BLaER1 (cell line): ENCODE data around the gene KIRREL2.

ENCODE experiments used
- H3K27ac ChIP-seq: shearing (Covaris generic); formaldehyde crosslinking; 2 replicates; pipeline ENCODE4 v1.8.1; 2022
- H3K27me3 ChIP-seq: shearing (Covaris generic); formaldehyde crosslinking; 2 replicates; pipeline ENCODE4 v1.8.1; 2022
- H3K36me3 ChIP-seq: shearing (Covaris generic); formaldehyde crosslinking; 2 replicates; pipeline ENCODE4 v1.8.1; 2022
- H3K4me1 ChIP-seq: shearing (Covaris generic); formaldehyde crosslinking; 2 replicates; pipeline ENCODE4 v1.8.1; 2022
- H3K4me2 ChIP-seq: shearing (Covaris generic); formaldehyde crosslinking; 2 replicates; pipeline ENCODE4 v1.8.1; 2022
- H3K4me3 ChIP-seq: shearing (Covaris generic); formaldehyde crosslinking; 2 replicates; pipeline ENCODE4 v1.8.1; 2022
- H3K9ac ChIP-seq: shearing (Covaris generic); formaldehyde crosslinking; 2 replicates; pipeline ENCODE4 v1.8.1; 2022
- H3K9me3 ChIP-seq: shearing (Covaris generic); formaldehyde crosslinking; 2 replicates; pipeline ENCODE4 v1.8.1; 2022
- H4K20me1 ChIP-seq: shearing (Covaris generic); formaldehyde crosslinking; 2 replicates; pipeline ENCODE4 v1.8.1; 2022
- Cebpa-rat ChIP-seq: shearing (Covaris generic); IDR thresholded peaks from 2 replicates; pipeline ENCODE4 v1.8.1; 2022

KIRREL2 gene

DNA sequence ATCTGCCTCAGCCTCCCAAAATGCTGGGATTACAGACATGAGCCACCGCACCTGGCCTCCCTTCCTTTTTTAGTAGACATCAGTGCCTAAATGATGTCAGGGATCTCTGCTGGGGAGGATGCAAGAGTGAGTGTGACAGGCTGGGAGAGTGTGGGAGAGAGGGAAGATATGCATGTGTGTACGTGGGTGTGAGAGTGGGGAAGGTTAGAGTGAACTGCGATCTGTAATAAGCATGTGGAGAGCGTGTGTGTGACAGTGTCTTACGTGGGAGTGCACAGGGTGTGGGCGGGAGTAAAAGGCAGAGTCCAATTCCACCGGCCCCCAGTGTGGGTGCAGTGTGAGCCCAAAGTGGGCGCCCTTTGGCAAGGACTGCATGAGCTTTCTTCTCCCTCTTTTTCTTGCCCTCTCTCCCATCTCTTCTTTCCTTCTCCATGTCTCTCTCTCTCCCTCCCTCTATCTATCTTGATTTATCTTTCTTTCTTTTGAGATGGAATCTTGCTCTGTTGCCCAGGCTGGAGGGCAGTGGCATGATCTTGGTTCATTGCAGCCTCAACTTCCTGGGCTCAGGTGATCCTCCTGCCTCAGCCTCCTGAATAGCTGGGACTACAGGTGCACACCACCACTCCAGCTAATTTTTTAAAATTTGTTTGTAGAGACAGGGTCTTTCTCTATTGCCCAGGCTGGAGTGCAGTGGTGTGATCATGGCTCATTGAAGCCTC lies 3.5 kb upstream of the KIRREL2 start:
- Histone ChIP-seq H3K36me3 (no peaks in the 10 kb centered on the region), H3K4me1 (peaks cover 15% of the 10 kb centered on the region), H3K9me3 (no peaks in the 10 kb centered on the region), H3K4me2 (no peak overlapping the region), H4K20me1 (peaks cover 22% of the 10 kb centered on the region), H3K27me3 (peaks cover 82% of the 10 kb centered on the region), H3K9ac (no peak overlapping the region), H3K27ac (no peak overlapping the region), H3K4me3 (no peak overlapping the region)
- no peak for TF ChIP-seq Cebpa-rat

DNA sequence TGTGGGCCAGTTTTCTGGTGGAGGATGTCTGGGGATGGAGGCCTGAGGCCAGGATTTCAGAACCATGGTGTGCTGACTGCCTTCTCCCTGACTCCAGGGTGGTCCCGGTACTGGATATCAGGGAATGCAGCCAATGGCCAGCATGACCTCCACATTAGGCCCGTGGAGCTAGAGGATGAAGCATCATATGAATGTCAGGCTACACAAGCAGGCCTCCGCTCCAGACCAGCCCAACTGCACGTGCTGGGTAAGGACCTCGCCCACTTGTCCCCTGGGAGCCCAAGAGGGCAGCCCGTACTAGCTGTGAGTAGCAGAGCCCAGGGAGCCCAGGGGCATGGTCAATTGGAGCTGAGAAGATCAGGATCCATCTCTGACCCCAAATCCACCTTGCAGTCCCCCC lies 1.6 kb downstream of the KIRREL2 start:
- TF ChIP-seq Cebpa-rat, result no peak
- H3K9me3 ChIP-seq, result no peaks in the 10 kb centered on the region
- H3K27me3 ChIP-seq, result peaks cover 100% of the 10 kb centered on the region
- peaks cover 15% of the 10 kb centered on the region for H3K4me1 ChIP-seq
- no peaks in the 10 kb centered on the region for H3K36me3 ChIP-seq
- H3K27ac ChIP-seq, result no peak overlapping the region
- no peak overlapping the region for H3K9ac ChIP-seq
- H4K20me1 ChIP-seq, result peaks cover 34% of the 10 kb centered on the region
- H3K4me3 ChIP-seq, result no peak overlapping the region
- H3K4me2 ChIP-seq, result no peak overlapping the region

DNA sequence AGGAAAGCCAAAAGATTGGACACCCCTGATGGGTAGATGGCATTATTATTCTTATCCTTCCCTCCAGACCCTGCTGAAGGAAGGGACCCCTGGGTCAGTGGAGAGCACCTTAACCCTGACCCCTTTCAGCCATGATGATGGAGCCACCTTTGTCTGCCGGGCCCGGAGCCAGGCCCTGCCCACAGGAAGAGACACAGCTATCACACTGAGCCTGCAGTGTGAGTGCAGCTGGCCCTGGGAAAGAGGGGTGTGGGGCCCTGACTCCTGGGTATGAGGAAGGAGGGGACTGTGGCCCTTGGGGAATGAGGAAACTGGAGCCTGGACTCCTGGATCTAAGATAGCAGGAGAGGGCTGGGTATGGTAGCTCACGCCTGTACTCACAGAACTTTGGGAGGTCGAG lies 2.7 kb downstream of the KIRREL2 start:
- peaks cover 15% of the 10 kb centered on the region for H3K4me1 ChIP-seq
- no peak overlapping the region for H3K9ac ChIP-seq
- H3K9me3 ChIP-seq, result no peaks in the 10 kb centered on the region
- no peak overlapping the region for H3K4me3 ChIP-seq
- H3K4me2 ChIP-seq, result no peak overlapping the region
- H3K36me3 ChIP-seq, result no peaks in the 10 kb centered on the region
- H3K27ac ChIP-seq, result no peak overlapping the region
- peaks cover 34% of the 10 kb centered on the region for H4K20me1 ChIP-seq
- no peak for TF ChIP-seq Cebpa-rat
- H3K27me3 ChIP-seq, result peaks cover 95% of the 10 kb centered on the region

DNA sequence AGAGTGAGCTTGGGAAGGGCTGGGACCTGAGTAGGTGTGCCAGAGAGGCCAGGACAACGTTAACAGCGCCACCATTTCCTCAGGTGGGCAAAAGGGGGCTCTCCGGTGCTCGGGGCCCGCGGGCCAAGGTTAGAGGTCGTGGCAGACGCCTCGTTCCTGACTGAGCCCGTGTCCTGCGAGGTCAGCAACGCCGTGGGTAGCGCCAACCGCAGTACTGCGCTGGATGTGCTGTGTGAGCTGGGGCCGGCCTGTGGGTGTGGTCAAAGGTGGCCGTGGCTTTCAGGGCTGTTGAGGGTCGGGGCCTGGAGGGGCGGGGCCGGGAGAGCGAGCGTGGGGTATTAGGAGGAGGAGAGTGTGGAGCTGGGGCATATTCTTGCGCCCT lies 3.7 kb downstream of the KIRREL2 start:
- Histone ChIP-seq H3K9me3 (no peaks in the 10 kb centered on the region), H3K27ac (no peak overlapping the region), H4K20me1 (peaks cover 34% of the 10 kb centered on the region), H3K36me3 (no peaks in the 10 kb centered on the region), H3K4me2 (no peak overlapping the region), H3K4me3 (no peak overlapping the region), H3K27me3 (peaks cover 89% of the 10 kb centered on the region), H3K9ac (no peak overlapping the region), H3K4me1 (peaks cover 15% of the 10 kb centered on the region)
- no peak for TF ChIP-seq Cebpa-rat

DNA sequence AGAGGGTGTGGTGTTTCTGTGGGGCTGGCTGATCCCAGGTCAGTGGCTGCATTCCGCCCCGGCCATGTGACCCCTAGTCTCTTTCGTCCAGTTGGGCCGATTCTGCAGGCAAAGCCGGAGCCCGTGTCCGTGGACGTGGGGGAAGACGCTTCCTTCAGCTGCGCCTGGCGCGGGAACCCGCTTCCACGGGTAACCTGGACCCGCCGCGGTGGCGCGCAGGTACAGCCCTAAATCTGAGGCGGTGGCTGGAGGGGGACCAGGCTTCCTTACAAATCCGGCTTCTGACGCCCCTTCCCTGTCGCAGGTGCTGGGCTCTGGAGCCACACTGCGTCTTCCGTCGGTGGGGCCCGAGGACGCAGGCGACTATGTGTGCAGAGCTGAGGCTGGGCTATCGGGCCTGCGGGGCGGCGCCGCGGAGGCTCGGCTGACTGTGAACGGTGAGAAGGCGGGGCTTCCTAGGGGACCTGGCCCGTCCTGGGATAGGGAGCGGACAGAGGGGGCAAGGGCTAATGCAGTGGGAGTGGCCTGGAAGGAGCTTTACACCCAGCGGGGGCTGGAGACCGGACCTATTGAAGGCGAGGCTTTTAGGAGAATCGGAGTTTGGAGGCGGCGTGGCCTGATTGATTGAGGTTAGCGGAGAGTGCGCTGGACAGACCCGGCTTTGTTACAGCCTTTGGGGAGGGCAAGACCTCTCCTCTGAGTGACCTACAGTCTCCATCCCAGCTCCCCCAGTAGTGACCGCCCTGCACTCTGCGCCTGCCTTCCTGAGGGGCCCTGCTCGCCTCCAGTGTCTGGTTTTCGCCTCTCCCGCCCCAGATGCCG lies 4.3 kb downstream of the KIRREL2 start:
- Histone ChIP-seq H3K4me2 (no peak overlapping the region), H3K4me3 (no peak overlapping the region), H3K4me1 (peaks cover 12% of the 10 kb centered on the region), H4K20me1 (peaks cover 32% of the 10 kb centered on the region), H3K9me3 (no peaks in the 10 kb centered on the region), H3K27me3 (peaks cover 89% of the 10 kb centered on the region), H3K27ac (no peak overlapping the region), H3K9ac (no peak overlapping the region), H3K36me3 (no peaks in the 10 kb centered on the region)
- no peak for TF ChIP-seq Cebpa-rat

DNA sequence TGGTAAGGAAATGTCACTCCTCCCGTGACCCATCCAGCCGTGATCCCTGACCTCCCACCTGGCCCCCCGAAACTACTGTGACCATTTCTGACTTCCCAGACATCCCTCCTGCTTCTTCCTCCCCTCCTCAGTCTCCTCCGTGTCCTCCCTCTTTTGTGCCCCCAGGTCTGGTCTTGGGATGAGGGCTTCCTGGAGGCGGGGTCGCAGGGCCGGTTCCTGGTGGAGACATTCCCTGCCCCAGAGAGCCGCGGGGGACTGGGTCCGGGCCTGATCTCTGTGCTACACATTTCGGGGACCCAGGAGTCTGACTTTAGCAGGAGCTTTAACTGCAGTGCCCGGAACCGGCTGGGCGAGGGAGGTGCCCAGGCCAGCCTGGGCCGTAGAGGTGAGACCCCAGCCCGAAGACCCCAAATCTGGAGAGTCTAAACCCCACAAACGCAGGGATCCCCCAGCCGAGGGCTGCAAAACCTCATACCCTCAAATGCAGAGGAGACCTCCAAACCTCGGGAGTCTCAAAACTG lies 5.0 kb downstream of the KIRREL2 start:
- TF ChIP-seq Cebpa-rat, result no peak
- peaks cover 89% of the 10 kb centered on the region for H3K27me3 ChIP-seq
- H3K9me3 ChIP-seq, result no peaks in the 10 kb centered on the region
- H3K27ac ChIP-seq, result no peak overlapping the region
- H3K4me1 ChIP-seq, result peaks cover 7% of the 10 kb centered on the region; the same call in 1 of the 2 replicates
- peaks cover 29% of the 10 kb centered on the region for H4K20me1 ChIP-seq
- H3K36me3 ChIP-seq, result no peaks in the 10 kb centered on the region
- no peak overlapping the region for H3K4me3 ChIP-seq
- H3K4me2 ChIP-seq, result no peak overlapping the region
- no peak overlapping the region for H3K9ac ChIP-seq

DNA sequence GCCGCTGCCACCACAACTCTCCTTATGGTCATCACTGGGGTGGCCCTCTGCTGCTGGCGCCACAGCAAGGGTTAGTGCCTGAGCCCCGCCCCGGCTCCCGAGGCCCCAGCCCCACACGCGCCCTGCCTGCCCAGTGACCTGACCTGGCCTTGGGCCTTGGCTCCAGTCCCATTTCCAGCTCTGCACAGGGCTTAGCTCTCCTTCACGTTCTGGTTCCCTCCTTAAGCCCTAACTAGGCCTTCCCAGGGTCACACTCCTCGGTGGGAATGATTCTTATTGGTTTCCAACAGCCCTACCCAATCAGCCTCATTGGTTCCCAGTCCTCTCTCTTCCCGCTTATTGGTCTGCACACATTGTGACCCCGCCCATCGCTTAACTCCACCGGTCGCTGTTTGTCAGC lies 5.8 kb downstream of the KIRREL2 start:
- no peak overlapping the region for H3K9ac ChIP-seq
- peaks cover 1% of the 10 kb centered on the region; the same call in 1 of the 2 replicates for H3K4me1 ChIP-seq
- H4K20me1 ChIP-seq, result peaks cover 26% of the 10 kb centered on the region
- no peaks in the 10 kb centered on the region for H3K9me3 ChIP-seq
- no peaks in the 10 kb centered on the region for H3K36me3 ChIP-seq
- no peak overlapping the region for H3K4me3 ChIP-seq
- peaks cover 89% of the 10 kb centered on the region for H3K27me3 ChIP-seq
- H3K27ac ChIP-seq, result no peak overlapping the region
- no peak for TF ChIP-seq Cebpa-rat
- no peak overlapping the region for H3K4me2 ChIP-seq

DNA sequence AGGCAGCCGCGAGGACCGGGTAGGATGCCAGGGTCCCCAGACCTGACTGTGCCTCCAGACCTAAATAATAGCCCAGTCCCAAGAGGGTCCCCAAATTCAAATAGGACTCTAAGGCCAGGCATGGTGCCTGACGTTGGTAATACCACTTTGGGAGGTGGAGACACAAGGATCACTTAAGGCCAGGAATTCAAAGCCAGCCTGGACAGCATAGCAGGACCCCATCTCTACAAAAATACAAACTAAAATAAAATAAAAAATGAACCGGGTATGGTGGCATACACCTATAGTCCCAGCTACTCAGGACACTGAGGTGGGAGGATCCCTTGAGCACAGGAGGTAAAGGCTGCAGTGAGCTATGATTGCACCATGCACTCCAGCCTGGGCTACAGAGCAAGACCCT lies 6.3 kb downstream of the KIRREL2 start:
- H3K4me2 ChIP-seq, result no peak overlapping the region
- no peaks in the 10 kb centered on the region for H3K4me1 ChIP-seq
- H4K20me1 ChIP-seq, result peaks cover 21% of the 10 kb centered on the region; the same call in 1 of the 2 replicates
- H3K4me3 ChIP-seq, result no peak overlapping the region
- H3K27me3 ChIP-seq, result peaks cover 89% of the 10 kb centered on the region
- no peak overlapping the region for H3K27ac ChIP-seq
- H3K9ac ChIP-seq, result no peak overlapping the region
- no peaks in the 10 kb centered on the region for H3K36me3 ChIP-seq
- TF ChIP-seq Cebpa-rat, result no peak
- no peaks in the 10 kb centered on the region for H3K9me3 ChIP-seq

DNA sequence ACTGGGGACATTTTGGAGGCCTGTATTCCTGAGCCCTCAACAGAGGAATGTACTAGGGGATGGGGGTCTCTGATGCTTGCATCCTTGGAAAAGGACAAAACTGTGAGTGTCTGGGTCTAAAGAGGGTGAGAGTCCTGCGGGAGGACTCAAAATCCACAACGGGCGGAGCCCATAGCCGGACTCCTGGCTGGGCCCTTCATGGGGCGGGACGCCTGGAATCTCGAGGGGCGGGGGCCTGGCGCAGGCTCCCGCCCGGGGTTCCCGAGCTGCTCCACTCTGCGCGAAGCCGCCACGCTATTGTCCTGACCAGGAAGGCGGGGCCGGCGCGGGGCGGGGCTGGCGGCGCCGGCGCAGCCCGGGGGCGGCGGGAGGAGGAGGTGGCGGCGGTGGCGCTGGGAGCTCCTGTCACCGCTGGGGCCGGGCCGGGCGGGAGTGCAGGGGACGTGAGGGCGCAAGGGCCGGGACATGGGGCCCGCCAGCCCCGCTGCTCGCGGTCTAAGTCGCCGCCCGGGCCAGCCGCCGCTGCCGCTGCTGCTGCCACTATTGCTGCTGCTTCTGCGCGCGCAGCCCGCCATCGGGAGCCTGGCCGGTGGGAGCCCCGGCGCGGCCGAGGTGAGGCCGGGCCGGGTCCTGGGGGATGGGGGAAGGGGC lies 11.6 kb downstream of the KIRREL2 start, which contains the start of gene APLP1:
Gene APLP1 (plus strand): TSS at position 403 of the 651 bp plus-strand sequence. CDS start 63 bp downstream, at position 466.
- H3K36me3 ChIP-seq, result no peaks in the 10 kb centered on the region
- H3K9ac ChIP-seq, result no peak within 1 kb of the TSS; the same call in 1 of the 2 replicates
- peaks cover 59% of the 10 kb centered on the region for H3K27me3 ChIP-seq
- no peaks in the 10 kb centered on the region for H3K9me3 ChIP-seq
- peaks cover 9% of the 10 kb centered on the region; the same call in 1 of the 2 replicates for H4K20me1 ChIP-seq
- H3K4me2 ChIP-seq, result peak within 1 kb of the TSS; percentile 86
- no peak within 1 kb of the TSS for H3K27ac ChIP-seq
- peaks cover 14% of the 10 kb centered on the region for H3K4me1 ChIP-seq
- TF ChIP-seq Cebpa-rat, result no peak
- H3K4me3 ChIP-seq, result peak within 1 kb of the TSS; percentile 63
